WTC11 (cell line): ENCODE results near the gene COA8. TPM values are rescaled to one million over a fixed set of nuclear protein-coding genes. Genes with fewer than 3 reads are reported as not detected.

Experiments used
- ATAC-seq: fragments of 200-7000 bp; cut with Tn5 transposase; 2 replicates; pipeline ENCODE4 v1.10.0; 2021; ENCODE audit warnings: mild to moderate bottlenecking, moderate library complexity
- CTCF ChIA-PET: fragments of 300-600 bp; sonication (Branson Sonifier 250); formaldehyde crosslinking; loops from one replicate; lab custom pipeline; 2021; ENCODE audit warnings: antibody characterized with exemption; lab: Charles Lee
- POLR2A ChIA-PET: fragments of 350-600 bp; sonication (Branson Sonifier 250); formaldehyde crosslinking; loops from one replicate; lab custom pipeline; 2021; ENCODE audit warnings: antibody characterized with exemption; lab: Charles Lee
- DNase-seq: peaks from one replicate; pipeline ENCODE4 v3.0.0; 2021; ENCODE audit warnings: low spot score
- H3K27ac Mint-ChIP-seq: 2 replicates; pipeline ENCODE4 v1.8.0; 2021; ENCODE audit warnings: mixed read lengths
- H3K27me3 Mint-ChIP-seq: 2 replicates; pipeline ENCODE4 v1.8.0; 2021; ENCODE audit warnings: low read depth, mild to moderate bottlenecking, moderate library complexity, mixed read lengths
- H3K36me3 Mint-ChIP-seq: 2 replicates; pipeline ENCODE4 v1.8.0; 2021; ENCODE audit warnings: mixed read lengths
- H3K4me1 Mint-ChIP-seq: 2 replicates; pipeline ENCODE4 v1.8.0; 2022; ENCODE audit warnings: mixed read lengths
- H3K4me3 Mint-ChIP-seq: 2 replicates; pipeline ENCODE4 v1.8.0; 2021; ENCODE audit warnings: mild to moderate bottlenecking, moderate library complexity, mixed read lengths
- H3K9me3 Mint-ChIP-seq: 2 replicates; pipeline ENCODE4 v1.8.0; 2021; ENCODE audit warnings: mixed read lengths
- CREM ChIP-seq: sonication (generic); formaldehyde crosslinking; IDR thresholded peaks from 2 replicates; pipeline ENCODE4 v1.8.1; 2022; ENCODE audit warnings: mild to moderate bottlenecking, missing genetic modification reagents, moderate library complexity
- EMX1 ChIP-seq: fragments of 250-450 bp; sonication (Bioruptor Pico); IDR thresholded peaks from 2 replicates; pipeline ENCODE4 v1.8.0; 2021; ENCODE audit warnings: mild to moderate bottlenecking
- FOXP1 ChIP-seq: sonication (generic); formaldehyde crosslinking; IDR thresholded peaks from 2 replicates; pipeline ENCODE4 v1.8.0; 2022; ENCODE audit warnings: missing genetic modification reagents, mild to moderate bottlenecking, moderate library complexity, borderline replicate concordance
- GRHL2 ChIP-seq: fragments of 250-450 bp; sonication (Bioruptor Pico); IDR thresholded peaks from 2 replicates; pipeline ENCODE4 v1.8.0; 2022; ENCODE audit warnings: mild to moderate bottlenecking, moderate library complexity; ENCODE audit not compliant: insufficient replicate concordance, severe bottlenecking
- MYBL2 ChIP-seq: sonication (generic); formaldehyde crosslinking; IDR thresholded peaks from 2 replicates; pipeline ENCODE4 v1.8.1; 2023; ENCODE audit warnings: mild to moderate bottlenecking, moderate library complexity, missing genetic modification reagents
- NFE2L1 ChIP-seq: sonication (generic); formaldehyde crosslinking; IDR thresholded peaks from 2 replicates; pipeline ENCODE4 v1.8.1; 2023; ENCODE audit warnings: missing genetic modification reagents
- OVOL2 ChIP-seq: fragments of 250-450 bp; sonication (Bioruptor Pico); IDR thresholded peaks from 2 replicates; pipeline ENCODE4 v1.9.0; 2021; ENCODE audit warnings: mild to moderate bottlenecking, borderline replicate concordance
- TCF7 ChIP-seq: sonication (generic); formaldehyde crosslinking; IDR thresholded peaks from 2 replicates; pipeline ENCODE4 v1.8.0; 2022; ENCODE audit warnings: mild to moderate bottlenecking, low read depth, missing genetic modification reagents, moderate library complexity
- ZNF263 ChIP-seq: sonication (generic); formaldehyde crosslinking; IDR thresholded peaks from 2 replicates; pipeline ENCODE4 v1.8.1; 2022; ENCODE audit warnings: low read depth, mild to moderate bottlenecking, moderate library complexity, missing genetic modification reagents
- total RNA-seq: library from RNA; stranded (reverse); gene quantifications from 3 replicates; pipeline ENCODE4 v1.2.3, GENCODE V29; 2021
- TF ChIP-seq, protein P1 (sequence below): sonication (generic); formaldehyde crosslinking; IDR thresholded peaks from 2 replicates; pipeline ENCODE4 v1.8.1; 2022; ENCODE audit warnings: missing genetic modification reagents, borderline replicate concordance
- TF ChIP-seq, protein P2 (sequence below): sonication (generic); formaldehyde crosslinking; IDR thresholded peaks from 2 replicates; pipeline ENCODE4 v1.8.0; 2022; ENCODE audit warnings: mild to moderate bottlenecking, missing genetic modification reagents
- TF ChIP-seq, protein P3 (sequence below): sonication (generic); formaldehyde crosslinking; IDR thresholded peaks from 2 replicates; pipeline ENCODE4 v1.8.1; 2023; ENCODE audit warnings: mild to moderate bottlenecking, moderate library complexity, missing genetic modification reagents
- TF ChIP-seq, protein P4 (sequence below): sonication (generic); formaldehyde crosslinking; IDR thresholded peaks from 2 replicates; pipeline ENCODE4 v1.8.0; 2022; ENCODE audit warnings: missing genetic modification reagents
- TF ChIP-seq, protein P5 (sequence below): fragments of 250-450 bp; sonication (Bioruptor Pico); conservative IDR thresholded peaks from 2 replicates; pipeline ENCODE4 v1.9.0; 2021; ENCODE audit warnings: mild to moderate bottlenecking
- TF ChIP-seq, protein P6 (sequence below): sonication (generic); formaldehyde crosslinking; IDR thresholded peaks from 2 replicates; pipeline ENCODE4 v1.8.1; 2022; ENCODE audit warnings: low read depth, missing genetic modification reagents, borderline replicate concordance
- TF ChIP-seq, protein P7 (sequence below): sonication (generic); formaldehyde crosslinking; conservative IDR thresholded peaks from 2 replicates; pipeline ENCODE4 v1.8.1; 2022; ENCODE audit warnings: mild to moderate bottlenecking, missing genetic modification reagents
- TF ChIP-seq, protein P8 (sequence below): sonication (generic); formaldehyde crosslinking; IDR thresholded peaks from 2 replicates; pipeline ENCODE4 v1.8.1; 2023; ENCODE audit warnings: mild to moderate bottlenecking, missing genetic modification reagents, moderate library complexity
- TF ChIP-seq, protein P9 (sequence below): fragments of 250-450 bp; sonication (Bioruptor Pico); IDR thresholded peaks from 2 replicates; pipeline ENCODE4 v1.9.0; 2021; ENCODE audit warnings: mild to moderate bottlenecking

The COA8 gene
- total RNA-seq, 1 experiment from 2014 or later = 36.4 TPM

DNA sequence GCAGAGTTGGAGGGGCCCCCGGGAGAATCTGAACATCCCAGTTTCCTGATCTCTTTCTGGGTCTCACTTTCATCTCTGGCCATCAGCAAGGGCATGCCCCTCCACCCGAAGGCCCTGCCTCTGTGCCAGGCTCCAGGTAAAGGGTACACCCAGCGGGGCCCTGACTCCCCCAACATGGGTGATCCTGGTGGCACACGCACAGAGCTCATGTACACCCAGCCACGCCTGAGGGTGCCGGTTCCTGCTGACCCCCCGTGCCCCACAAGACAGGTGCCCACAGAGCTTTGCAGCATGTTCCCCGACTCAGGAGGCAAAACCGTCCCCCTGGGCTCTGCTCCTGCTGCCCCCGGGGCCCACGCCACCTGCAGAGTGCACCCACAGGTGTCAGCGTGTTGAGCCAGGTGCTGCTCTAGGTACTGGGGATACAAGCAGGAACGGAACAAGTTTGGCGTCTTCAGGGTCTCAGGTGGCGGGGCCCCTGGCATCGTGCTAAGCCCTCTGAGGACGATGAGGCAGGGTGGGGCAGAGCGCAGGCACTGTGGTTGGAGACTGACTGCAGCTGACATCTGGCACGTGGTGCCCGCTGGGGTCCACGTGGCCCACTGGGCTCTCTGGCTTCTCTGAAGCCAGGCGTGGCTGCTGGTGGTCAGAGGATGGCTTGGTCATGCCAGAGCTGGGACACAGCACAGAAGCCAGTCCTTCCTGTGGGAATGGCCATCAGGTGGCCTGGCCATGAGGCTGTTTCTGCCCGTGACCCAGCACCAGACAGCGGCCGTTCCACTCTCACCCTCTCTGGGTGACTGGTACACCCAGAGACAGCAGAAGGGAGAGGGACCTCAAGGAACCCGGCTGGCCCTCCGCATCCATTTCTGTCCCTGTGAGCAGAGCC lies 14.1 kb upstream of the COA8 start:
- Mint-ChIP-seq H3K36me3 (no peaks in the 10 kb centered on the region), H3K27me3 (no peaks in the 10 kb centered on the region), H3K27ac (no peak overlapping the region), H3K4me3 (no peak overlapping the region), H3K9me3 (no peaks in the 10 kb centered on the region), H3K4me1 (peaks cover 5% of the 10 kb centered on the region; the same call in 1 of the 2 replicates)
- no peak for ATAC-seq
- no peak for DNase-seq
- POLR2A ChIA-PET = no interaction called here
- CTCF ChIA-PET = interaction anchor here (1.1 to 21.0 kb wide), 4 partner anchors 13 to 43 kb away, joined by 3 to 455 read pairs (median 5); partner anchors contain the start of genes BAG5 and CKB
- TF ChIP-seq, protein P1, sequence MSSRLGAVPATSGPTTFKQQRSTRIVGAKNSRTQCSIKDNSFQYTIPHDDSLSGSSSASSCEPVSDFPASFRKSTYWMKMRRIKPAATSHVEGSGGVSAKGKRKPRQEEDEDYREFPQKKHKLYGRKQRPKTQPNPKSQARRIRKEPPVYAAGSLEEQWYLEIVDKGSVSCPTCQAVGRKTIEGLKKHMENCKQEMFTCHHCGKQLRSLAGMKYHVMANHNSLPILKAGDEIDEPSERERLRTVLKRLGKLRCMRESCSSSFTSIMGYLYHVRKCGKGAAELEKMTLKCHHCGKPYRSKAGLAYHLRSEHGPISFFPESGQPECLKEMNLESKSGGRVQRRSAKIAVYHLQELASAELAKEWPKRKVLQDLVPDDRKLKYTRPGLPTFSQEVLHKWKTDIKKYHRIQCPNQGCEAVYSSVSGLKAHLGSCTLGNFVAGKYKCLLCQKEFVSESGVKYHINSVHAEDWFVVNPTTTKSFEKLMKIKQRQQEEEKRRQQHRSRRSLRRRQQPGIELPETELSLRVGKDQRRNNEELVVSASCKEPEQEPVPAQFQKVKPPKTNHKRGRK (CRISPR knock-in tag) = no peak
- TF ChIP-seq OVOL2 (no peak), ZNF263 (CRISPR knock-in tag) (no peak), EMX1 (CRISPR knock-in tag) (no peak), CREM (no peak), FOXP1 (CRISPR knock-in tag) (no peak), GRHL2 (no peak), NFE2L1 (CRISPR knock-in tag) (no peak), MYBL2 (CRISPR knock-in tag) (no peak), TCF7 (CRISPR knock-in tag) (no peak)
- TF ChIP-seq, protein P2, sequence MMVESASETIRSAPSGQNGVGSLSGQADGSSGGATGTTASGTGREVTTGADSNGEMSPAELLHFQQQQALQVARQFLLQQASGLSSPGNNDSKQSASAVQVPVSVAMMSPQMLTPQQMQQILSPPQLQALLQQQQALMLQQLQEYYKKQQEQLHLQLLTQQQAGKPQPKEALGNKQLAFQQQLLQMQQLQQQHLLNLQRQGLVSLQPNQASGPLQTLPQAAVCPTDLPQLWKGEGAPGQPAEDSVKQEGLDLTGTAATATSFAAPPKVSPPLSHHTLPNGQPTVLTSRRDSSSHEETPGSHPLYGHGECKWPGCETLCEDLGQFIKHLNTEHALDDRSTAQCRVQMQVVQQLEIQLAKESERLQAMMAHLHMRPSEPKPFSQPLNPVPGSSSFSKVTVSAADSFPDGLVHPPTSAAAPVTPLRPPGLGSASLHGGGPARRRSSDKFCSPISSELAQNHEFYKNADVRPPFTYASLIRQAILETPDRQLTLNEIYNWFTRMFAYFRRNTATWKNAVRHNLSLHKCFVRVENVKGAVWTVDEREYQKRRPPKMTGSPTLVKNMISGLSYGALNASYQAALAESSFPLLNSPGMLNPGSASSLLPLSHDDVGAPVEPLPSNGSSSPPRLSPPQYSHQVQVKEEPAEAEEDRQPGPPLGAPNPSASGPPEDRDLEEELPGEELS (CRISPR knock-in tag) = no peak
- TF ChIP-seq, protein P3, sequence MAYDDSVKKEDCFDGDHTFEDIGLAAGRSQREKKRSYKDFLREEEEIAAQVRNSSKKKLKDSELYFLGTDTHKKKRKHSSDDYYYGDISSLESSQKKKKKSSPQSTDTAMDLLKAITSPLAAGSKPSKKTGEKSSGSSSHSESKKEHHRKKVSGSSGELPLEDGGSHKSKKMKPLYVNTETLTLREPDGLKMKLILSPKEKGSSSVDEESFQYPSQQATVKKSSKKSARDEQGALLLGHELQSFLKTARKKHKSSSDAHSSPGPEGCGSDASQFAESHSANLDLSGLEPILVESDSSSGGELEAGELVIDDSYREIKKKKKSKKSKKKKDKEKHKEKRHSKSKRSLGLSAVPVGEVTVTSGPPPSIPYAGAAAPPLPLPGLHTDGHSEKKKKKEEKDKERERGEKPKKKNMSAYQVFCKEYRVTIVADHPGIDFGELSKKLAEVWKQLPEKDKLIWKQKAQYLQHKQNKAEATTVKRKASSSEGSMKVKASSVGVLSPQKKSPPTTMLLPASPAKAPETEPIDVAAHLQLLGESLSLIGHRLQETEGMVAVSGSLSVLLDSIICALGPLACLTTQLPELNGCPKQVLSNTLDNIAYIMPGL (CRISPR knock-in tag) = no peak
- TF ChIP-seq, protein P4, sequence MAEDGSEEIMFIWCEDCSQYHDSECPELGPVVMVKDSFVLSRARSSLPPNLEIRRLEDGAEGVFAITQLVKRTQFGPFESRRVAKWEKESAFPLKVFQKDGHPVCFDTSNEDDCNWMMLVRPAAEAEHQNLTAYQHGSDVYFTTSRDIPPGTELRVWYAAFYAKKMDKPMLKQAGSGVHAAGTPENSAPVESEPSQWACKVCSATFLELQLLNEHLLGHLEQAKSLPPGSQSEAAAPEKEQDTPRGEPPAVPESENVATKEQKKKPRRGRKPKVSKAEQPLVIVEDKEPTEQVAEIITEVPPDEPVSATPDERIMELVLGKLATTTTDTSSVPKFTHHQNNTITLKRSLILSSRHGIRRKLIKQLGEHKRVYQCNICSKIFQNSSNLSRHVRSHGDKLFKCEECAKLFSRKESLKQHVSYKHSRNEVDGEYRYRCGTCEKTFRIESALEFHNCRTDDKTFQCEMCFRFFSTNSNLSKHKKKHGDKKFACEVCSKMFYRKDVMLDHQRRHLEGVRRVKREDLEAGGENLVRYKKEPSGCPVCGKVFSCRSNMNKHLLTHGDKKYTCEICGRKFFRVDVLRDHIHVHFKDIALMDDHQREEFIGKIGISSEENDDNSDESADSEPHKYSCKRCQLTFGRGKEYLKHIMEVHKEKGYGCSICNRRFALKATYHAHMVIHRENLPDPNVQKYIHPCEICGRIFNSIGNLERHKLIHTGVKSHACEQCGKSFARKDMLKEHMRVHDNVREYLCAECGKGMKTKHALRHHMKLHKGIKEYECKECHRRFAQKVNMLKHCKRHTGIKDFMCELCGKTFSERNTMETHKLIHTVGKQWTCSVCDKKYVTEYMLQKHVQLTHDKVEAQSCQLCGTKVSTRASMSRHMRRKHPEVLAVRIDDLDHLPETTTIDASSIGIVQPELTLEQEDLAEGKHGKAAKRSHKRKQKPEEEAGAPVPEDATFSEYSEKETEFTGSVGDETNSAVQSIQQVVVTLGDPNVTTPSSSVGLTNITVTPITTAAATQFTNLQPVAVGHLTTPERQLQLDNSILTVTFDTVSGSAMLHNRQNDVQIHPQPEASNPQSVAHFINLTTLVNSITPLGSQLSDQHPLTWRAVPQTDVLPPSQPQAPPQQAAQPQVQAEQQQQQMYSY (CRISPR knock-in tag) = no peak
- TF ChIP-seq, protein P5, sequence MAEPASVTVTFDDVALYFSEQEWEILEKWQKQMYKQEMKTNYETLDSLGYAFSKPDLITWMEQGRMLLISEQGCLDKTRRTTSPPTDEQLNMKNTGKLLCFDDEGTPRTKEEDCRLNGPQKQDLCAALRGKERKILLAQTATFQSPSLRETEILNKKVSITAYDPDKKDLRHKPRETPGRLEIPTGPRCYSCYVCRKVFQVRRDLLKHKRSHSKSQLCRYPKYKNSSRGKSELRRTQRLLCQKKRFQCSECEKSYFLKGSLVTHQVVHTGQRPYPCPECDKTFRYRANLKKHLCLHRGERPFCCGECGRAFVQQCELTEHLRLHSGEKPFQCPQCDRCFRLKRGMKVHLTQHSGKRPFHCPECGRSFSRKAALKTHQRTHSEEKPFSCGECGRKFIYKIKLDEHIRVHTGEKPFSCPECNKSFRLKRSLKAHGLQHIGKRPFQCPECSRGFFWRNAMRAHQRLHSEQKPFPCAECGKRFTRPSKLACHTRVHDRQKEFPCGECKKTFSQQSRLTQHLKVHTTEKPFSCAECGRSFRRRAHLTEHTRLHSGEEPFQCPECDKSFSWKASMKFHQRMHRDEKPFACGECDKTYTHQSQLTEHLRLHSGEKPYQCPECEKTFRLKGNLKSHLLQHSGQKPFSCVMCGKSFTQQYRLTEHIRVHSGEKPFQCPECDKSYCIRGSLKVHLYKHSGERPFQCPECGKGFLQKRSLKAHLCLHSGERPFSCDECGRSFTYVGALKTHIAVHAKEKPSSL (CRISPR knock-in tag) = no peak
- TF ChIP-seq, protein P6, sequence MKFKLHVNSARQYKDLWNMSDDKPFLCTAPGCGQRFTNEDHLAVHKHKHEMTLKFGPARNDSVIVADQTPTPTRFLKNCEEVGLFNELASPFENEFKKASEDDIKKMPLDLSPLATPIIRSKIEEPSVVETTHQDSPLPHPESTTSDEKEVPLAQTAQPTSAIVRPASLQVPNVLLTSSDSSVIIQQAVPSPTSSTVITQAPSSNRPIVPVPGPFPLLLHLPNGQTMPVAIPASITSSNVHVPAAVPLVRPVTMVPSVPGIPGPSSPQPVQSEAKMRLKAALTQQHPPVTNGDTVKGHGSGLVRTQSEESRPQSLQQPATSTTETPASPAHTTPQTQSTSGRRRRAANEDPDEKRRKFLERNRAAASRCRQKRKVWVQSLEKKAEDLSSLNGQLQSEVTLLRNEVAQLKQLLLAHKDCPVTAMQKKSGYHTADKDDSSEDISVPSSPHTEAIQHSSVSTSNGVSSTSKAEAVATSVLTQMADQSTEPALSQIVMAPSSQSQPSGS = no peak
- TF ChIP-seq, protein P7, sequence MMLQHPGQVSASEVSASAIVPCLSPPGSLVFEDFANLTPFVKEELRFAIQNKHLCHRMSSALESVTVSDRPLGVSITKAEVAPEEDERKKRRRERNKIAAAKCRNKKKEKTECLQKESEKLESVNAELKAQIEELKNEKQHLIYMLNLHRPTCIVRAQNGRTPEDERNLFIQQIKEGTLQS = no peak
- TF ChIP-seq, protein P8, sequence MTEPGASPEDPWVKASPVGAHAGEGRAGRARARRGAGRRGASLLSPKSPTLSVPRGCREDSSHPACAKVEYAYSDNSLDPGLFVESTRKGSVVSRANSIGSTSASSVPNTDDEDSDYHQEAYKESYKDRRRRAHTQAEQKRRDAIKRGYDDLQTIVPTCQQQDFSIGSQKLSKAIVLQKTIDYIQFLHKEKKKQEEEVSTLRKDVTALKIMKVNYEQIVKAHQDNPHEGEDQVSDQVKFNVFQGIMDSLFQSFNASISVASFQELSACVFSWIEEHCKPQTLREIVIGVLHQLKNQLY (CRISPR knock-in tag) = no peak
- TF ChIP-seq, protein P9, sequence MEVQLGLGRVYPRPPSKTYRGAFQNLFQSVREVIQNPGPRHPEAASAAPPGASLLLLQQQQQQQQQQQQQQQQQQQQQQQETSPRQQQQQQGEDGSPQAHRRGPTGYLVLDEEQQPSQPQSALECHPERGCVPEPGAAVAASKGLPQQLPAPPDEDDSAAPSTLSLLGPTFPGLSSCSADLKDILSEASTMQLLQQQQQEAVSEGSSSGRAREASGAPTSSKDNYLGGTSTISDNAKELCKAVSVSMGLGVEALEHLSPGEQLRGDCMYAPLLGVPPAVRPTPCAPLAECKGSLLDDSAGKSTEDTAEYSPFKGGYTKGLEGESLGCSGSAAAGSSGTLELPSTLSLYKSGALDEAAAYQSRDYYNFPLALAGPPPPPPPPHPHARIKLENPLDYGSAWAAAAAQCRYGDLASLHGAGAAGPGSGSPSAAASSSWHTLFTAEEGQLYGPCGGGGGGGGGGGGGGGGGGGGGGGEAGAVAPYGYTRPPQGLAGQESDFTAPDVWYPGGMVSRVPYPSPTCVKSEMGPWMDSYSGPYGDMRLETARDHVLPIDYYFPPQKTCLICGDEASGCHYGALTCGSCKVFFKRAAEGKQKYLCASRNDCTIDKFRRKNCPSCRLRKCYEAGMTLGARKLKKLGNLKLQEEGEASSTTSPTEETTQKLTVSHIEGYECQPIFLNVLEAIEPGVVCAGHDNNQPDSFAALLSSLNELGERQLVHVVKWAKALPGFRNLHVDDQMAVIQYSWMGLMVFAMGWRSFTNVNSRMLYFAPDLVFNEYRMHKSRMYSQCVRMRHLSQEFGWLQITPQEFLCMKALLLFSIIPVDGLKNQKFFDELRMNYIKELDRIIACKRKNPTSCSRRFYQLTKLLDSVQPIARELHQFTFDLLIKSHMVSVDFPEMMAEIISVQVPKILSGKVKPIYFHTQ = no peak
